GM06990 (cell line): ENCODE results near the gene CDH24.

Experiments
- DNase-seq: peaks from one replicate; pipeline ENCODE4 v3.0.0-alpha.2; 2011; ENCODE audit not compliant: insufficient read length; ENCODE audit errors: extremely low read depth
- H3K27me3 ChIP-seq: replicated peaks from 2 replicates; pipeline ENCODE4 v1.6.0; 2011; ENCODE audit warnings: low read length; ENCODE audit not compliant: control insufficient read depth, insufficient read depth
- H3K36me3 ChIP-seq: 2 replicates; pipeline ENCODE4 v1.5.1; 2011; ENCODE audit warnings: low read length; ENCODE audit not compliant: control insufficient read depth, insufficient read depth
- H3K4me3 ChIP-seq: replicated peaks from 2 replicates; pipeline ENCODE4 v1.5.1; 2011; ENCODE audit warnings: low read depth, mild to moderate bottlenecking, control low read depth, low read length
- TF ChIP-seq, protein P1 (sequence below): IDR thresholded peaks from 2 replicates; pipeline ENCODE4 v1.5.1; 2011; ENCODE audit warnings: low read length, control low read depth, mild to moderate bottlenecking, inconsistent platforms; ENCODE audit not compliant: insufficient read depth, poor library complexity, severe bottlenecking

CDH24 gene

DNA sequence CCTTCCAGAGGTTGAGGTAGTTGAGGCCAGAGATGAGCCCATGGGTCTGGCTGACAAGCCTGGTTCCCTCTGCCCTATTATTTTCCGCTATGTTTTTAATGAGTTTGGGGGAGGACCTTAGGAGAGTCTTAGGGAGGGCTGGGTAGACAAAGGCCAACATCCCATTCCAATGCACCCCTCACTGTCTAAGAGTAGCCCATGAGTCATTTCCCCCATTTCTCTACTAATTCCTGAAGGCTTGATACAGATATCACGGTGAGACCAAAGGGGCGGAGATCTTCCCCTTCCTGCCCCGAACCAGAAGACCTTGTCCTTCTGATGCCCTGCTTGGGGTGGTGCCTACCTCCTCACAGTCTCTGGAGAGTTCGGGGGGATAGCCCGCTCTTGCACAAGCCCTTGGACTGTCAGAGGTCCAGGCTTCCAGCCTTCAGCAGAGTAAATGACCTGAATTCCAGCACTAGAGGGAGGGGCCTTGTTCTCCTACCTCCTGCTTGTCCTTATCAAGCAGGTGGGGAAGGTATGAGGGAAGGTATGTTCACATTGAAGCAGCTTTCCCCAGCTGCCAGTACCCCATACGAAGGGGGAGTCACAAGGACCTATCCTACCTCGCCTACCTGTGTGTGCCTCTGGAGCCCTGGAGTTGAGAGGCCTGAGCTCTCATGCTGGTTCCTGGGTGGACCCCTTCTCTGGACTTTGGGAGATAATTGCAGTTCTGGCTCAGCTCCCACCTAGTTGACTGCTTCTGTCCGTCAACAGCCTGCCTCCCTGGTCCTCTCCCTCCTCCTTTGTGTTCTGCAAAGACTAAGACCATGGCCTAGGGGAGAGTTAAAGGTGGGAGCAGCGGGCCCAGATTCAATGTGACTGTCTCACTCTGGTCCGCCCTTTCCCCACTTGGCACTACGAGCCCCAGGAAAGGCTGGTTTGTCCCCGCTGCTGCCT is 11.6 kb downstream of the CDH24 start:
- no peak for DNase-seq
- Histone ChIP-seq H3K36me3 (no peaks in the 10 kb centered on the region), H3K4me3 (no peak overlapping the region), H3K27me3 (no peaks in the 10 kb centered on the region; the same call in 1 of the 2 replicates)
- TF ChIP-seq, protein P1, sequence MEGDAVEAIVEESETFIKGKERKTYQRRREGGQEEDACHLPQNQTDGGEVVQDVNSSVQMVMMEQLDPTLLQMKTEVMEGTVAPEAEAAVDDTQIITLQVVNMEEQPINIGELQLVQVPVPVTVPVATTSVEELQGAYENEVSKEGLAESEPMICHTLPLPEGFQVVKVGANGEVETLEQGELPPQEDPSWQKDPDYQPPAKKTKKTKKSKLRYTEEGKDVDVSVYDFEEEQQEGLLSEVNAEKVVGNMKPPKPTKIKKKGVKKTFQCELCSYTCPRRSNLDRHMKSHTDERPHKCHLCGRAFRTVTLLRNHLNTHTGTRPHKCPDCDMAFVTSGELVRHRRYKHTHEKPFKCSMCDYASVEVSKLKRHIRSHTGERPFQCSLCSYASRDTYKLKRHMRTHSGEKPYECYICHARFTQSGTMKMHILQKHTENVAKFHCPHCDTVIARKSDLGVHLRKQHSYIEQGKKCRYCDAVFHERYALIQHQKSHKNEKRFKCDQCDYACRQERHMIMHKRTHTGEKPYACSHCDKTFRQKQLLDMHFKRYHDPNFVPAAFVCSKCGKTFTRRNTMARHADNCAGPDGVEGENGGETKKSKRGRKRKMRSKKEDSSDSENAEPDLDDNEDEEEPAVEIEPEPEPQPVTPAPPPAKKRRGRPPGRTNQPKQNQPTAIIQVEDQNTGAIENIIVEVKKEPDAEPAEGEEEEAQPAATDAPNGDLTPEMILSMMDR = no peak

GRCh38 chr14:23044840-23045239 is 12.5 kb downstream of the CDH24 start:
- H3K4me3 ChIP-seq = no peak overlapping the region
- no peaks in the 10 kb centered on the region for H3K36me3 ChIP-seq
- no peaks in the 10 kb centered on the region; the same call in 1 of the 2 replicates for H3K27me3 ChIP-seq
- TF ChIP-seq, protein P1 = no peak
- no peak for DNase-seq

DNA sequence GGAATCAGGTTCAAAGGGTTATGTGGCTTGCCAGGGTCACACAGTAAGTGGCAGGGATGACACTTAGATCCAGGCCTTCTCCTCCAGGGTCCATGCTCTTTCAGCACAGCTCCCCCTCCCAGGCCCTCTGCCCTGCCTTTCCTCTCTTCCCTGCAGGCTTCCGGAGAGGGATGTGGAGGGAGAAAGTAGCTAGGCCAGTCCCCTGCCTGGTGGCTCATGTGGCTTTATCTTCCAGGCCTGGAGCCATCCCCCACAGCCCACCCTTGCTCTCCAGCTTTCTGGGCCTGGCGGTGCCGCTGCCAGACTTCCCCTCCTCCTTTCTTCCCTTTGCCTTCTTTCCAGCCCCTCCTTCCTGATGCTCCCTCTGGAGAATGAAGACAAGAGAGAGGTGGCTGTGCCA is 13.6 kb downstream of the CDH24 start:
- no peak for DNase-seq
- no peaks in the 10 kb centered on the region for H3K36me3 ChIP-seq
- no peaks in the 10 kb centered on the region; the same call in 1 of the 2 replicates for H3K27me3 ChIP-seq
- no peak overlapping the region for H3K4me3 ChIP-seq
- TF ChIP-seq, protein P1 = no peak

GRCh38 chr14:23043145-23043544 is 14.2 kb downstream of the CDH24 start:
- no peak for DNase-seq
- TF ChIP-seq, protein P1 = no peak
- Histone ChIP-seq H3K4me3 (no peak overlapping the region), H3K27me3 (no peaks in the 10 kb centered on the region; the same call in 1 of the 2 replicates), H3K36me3 (no peaks in the 10 kb centered on the region)

DNA sequence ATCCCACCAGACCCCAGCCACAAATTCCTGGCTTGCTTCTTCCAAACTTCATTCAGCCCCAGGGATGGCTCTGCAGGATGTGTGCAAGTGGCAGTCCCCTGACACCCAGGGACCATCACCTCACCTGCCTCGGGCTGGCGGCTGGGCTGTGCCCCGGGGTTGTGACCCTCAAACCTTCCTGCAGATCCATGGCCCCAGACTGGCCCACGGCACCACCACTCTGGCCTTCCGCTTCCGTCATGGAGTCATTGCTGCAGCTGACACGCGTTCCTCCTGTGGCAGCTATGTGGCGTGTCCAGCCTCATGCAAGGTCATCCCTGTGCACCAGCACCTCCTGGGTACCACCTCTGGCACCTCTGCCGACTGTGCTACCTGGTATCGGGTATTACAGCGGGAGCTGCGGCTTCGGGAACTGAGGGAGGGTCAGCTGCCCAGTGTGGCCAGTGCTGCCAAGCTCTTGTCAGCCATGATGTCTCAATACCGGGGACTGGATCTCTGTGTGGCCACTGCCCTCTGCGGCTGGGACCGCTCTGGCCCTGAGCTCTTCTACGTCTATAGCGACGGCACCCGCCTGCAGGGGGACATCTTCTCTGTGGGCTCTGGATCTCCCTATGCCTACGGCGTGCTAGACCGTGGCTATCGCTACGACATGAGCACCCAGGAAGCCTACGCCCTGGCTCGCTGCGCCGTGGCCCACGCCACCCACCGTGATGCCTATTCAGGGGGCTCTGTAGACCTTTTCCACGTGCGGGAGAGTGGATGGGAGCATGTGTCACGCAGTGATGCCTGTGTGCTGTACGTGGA is 15.0 kb downstream of the CDH24 start, which contains the start of gene PSMB11:
Gene PSMB11 (plus strand): TSS at position 51 of the 804 bp plus-strand sequence. CDS start 14 bp downstream, at position 65.
- H3K27me3 ChIP-seq = no peaks in the 10 kb centered on the region; the same call in 1 of the 2 replicates
- no peak within 1 kb of the TSS for H3K4me3 ChIP-seq
- no peaks in the 10 kb centered on the region for H3K36me3 ChIP-seq
- TF ChIP-seq, protein P1 = no peak
- DNase-seq = no peak
